Mesenchymal stem cell (in vitro differentiated cells and primary cell): ENCODE data around the gene NMUR2. TPM values are rescaled to one million over a fixed set of nuclear protein-coding genes. Genes with fewer than 3 reads are reported as not detected.

Source experiments
- DNase-seq: peaks from one replicate; pipeline ENCODE4 v3.0.0-alpha.2; 2013
- H2AFZ ChIP-seq: one replicate; pipeline ENCODE4 v1.6.1; 2013; ENCODE audit warnings: low read depth, mild to moderate bottlenecking, control low read depth, inconsistent platforms, low read length, moderate library complexity
- H2AK5ac ChIP-seq: 2 replicates; pipeline ENCODE4 v1.6.1; 2013; ENCODE audit warnings: low read length, moderate library complexity, mild to moderate bottlenecking, inconsistent platforms; ENCODE audit not compliant: severe bottlenecking
- H2BK120ac ChIP-seq: one replicate; pipeline ENCODE4 v1.6.1; 2013; ENCODE audit warnings: low read depth, mild to moderate bottlenecking, inconsistent platforms, low read length, moderate library complexity
- H2BK12ac ChIP-seq, 2 experiments: one replicate each; pipeline ENCODE4 v1.6.1; 2013; ENCODE audit warnings: inconsistent platforms in 2 of 2, low read length in 2 of 2, mild to moderate bottlenecking in 2 of 2, moderate library complexity in 2 of 2, control low read depth in 1 of 2
- H2BK15ac ChIP-seq: one replicate; pipeline ENCODE4 v1.6.1; 2013; ENCODE audit warnings: mild to moderate bottlenecking, low read depth, inconsistent platforms; ENCODE audit not compliant: poor library complexity, severe bottlenecking
- H2BK5ac ChIP-seq: 2 replicates; pipeline ENCODE4 v1.6.1; 2013; ENCODE audit warnings: low read depth, mild to moderate bottlenecking, low read length, control low read depth, inconsistent platforms; ENCODE audit not compliant: poor library complexity, severe bottlenecking
- H3K14ac ChIP-seq, 2 experiments: one replicate each; pipeline ENCODE4 v1.6.1; 2013; ENCODE audit warnings: inconsistent platforms in 2 of 2, low read length in 2 of 2, control low read depth in 1 of 2, mild to moderate bottlenecking in 1 of 2, moderate library complexity in 1 of 2
- H3K18ac ChIP-seq, 2 experiments: one replicate each; pipeline ENCODE4 v1.6.1; 2013; ENCODE audit warnings: inconsistent platforms in 2 of 2, low read length in 2 of 2, control low read depth in 1 of 2, low read depth in 1 of 2, mild to moderate bottlenecking in 1 of 2
- H3K23ac ChIP-seq, 2 experiments: one replicate each; pipeline ENCODE4 v1.6.1; 2013; ENCODE audit warnings: inconsistent platforms in 2 of 2, low read length in 2 of 2, mild to moderate bottlenecking in 2 of 2, moderate library complexity in 2 of 2, control low read depth in 1 of 2
- H3K27ac ChIP-seq: 2 replicates; pipeline ENCODE4 v1.5.1; 2013; ENCODE audit warnings: mild to moderate bottlenecking, moderate library complexity, low read length, control low read depth, inconsistent platforms; ENCODE audit not compliant: poor library complexity, severe bottlenecking
- H3K27me3 ChIP-seq, 2 experiments: 2 replicates each; pipeline versions ENCODE4 v1.6.1 to v1.7.0; 2013; ENCODE audit warnings: low read length in 2 of 2, mild to moderate bottlenecking in 2 of 2, moderate library complexity in 2 of 2, control low read depth in 1 of 2, inconsistent platforms in 1 of 2; ENCODE audit not compliant: control insufficient read depth in 1 of 2, insufficient read depth in 1 of 2
- H3K36me3 ChIP-seq, 2 experiments: 2 replicates each; pipeline versions ENCODE4 v1.6.1 to v1.7.0; 2013; ENCODE audit warnings: low read length in 2 of 2, control low read depth in 1 of 2, inconsistent platforms in 1 of 2, low read depth in 1 of 2, mild to moderate bottlenecking in 1 of 2; ENCODE audit not compliant: insufficient read depth in 2 of 2, control insufficient read depth in 1 of 2
- H3K4ac ChIP-seq, 2 experiments: one replicate each; pipeline ENCODE4 v1.6.1; 2013; ENCODE audit warnings: inconsistent platforms in 2 of 2, low read length in 2 of 2, mild to moderate bottlenecking in 2 of 2, moderate library complexity in 2 of 2, control low read depth in 1 of 2, low read depth in 1 of 2
- H3K4me1 ChIP-seq: 2 replicates; pipeline ENCODE4 v1.6.1; 2013; ENCODE audit warnings: low read depth, low read length, control low read depth; ENCODE audit not compliant: control insufficient read depth, insufficient read depth
- H3K4me2 ChIP-seq: 2 replicates; pipeline ENCODE4 v1.6.1; 2013; ENCODE audit warnings: low read length, mild to moderate bottlenecking, inconsistent platforms; ENCODE audit not compliant: poor library complexity, severe bottlenecking
- H3K4me3 ChIP-seq, 2 experiments: 2 replicates each; pipeline versions ENCODE4 v1.5.1 to v1.7.0; 2013; ENCODE audit warnings: low read length in 2 of 2, mild to moderate bottlenecking in 2 of 2, control low read depth in 1 of 2, low read depth in 1 of 2; ENCODE audit not compliant: insufficient read depth in 1 of 2
- H3K79me1 ChIP-seq: replicated peaks from 2 replicates; pipeline ENCODE4 v1.6.1; 2013; ENCODE audit warnings: mild to moderate bottlenecking, control low read depth, low read length, inconsistent platforms; ENCODE audit not compliant: poor library complexity, severe bottlenecking
- H3K9ac ChIP-seq: 2 replicates; pipeline ENCODE4 v1.7.0; 2013; ENCODE audit warnings: mild to moderate bottlenecking, low read length, moderate library complexity
- H3K9me3 ChIP-seq: 2 replicates; pipeline ENCODE4 v1.7.0; 2013; ENCODE audit warnings: mild to moderate bottlenecking, low read length; ENCODE audit not compliant: control insufficient read depth
- H4K8ac ChIP-seq: one replicate; pipeline ENCODE4 v1.6.1; 2013; ENCODE audit warnings: inconsistent platforms, mild to moderate bottlenecking, low read length, moderate library complexity
- H4K91ac ChIP-seq: one replicate; pipeline ENCODE4 v1.6.1; 2013; ENCODE audit warnings: mild to moderate bottlenecking, low read length, inconsistent platforms
- WGBS: methylation state at CpG from one replicate; pipeline ENCODE4 v1.1.7; 2013; ENCODE audit warnings: mixed read lengths; 5-methylcytosine and 5-hydroxymethylcytosine counted together
- polyA plus RNA-seq, 2 experiments: library from polyadenylated mRNA; stranded (reverse); fragments of 200-250 nt; gene quantifications; one replicate each; pipeline ENCODE4 v1.2.3, GENCODE V29; 2013

The NMUR2 gene, protein sequence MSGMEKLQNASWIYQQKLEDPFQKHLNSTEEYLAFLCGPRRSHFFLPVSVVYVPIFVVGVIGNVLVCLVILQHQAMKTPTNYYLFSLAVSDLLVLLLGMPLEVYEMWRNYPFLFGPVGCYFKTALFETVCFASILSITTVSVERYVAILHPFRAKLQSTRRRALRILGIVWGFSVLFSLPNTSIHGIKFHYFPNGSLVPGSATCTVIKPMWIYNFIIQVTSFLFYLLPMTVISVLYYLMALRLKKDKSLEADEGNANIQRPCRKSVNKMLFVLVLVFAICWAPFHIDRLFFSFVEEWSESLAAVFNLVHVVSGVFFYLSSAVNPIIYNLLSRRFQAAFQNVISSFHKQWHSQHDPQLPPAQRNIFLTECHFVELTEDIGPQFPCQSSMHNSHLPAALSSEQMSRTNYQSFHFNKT
- not detected for polyA plus RNA-seq (2013, experiment 1 of 2)
- not detected for polyA plus RNA-seq (2013, experiment 2 of 2)

DNA sequence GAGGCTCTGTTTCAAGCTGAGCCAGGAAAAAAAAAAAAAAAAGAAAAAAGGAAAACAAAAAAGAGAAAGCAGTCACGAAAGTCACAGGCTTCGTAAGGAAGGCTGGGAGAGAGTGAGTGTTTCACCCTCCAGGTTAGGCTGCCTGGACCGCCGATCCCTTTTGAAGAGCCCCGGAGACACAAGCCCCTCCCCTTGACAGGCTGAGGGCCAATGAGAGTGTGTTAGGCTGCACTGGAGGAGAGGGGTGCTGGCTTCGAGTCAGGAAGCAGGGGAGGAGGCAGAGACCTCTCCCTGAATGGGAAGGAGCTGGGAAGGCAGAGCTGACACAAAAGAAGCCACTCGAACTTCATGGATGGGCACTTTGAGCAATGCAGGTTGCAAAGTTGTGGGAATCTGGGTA, at the start of gene NMUR2:
Gene NMUR2, minus strand, starts transcription at position 135 of the 400 bp plus-strand sequence. CDS start 166 bp downstream, outside the sequence.
- H3K4ac ChIP-seq = no peak within 1 kb of the TSS
- no peaks in the 10 kb centered on the region for H3K79me1 ChIP-seq
- no peak within 1 kb of the TSS for H3K23ac ChIP-seq
- DNase-seq = no peak
- H2BK5ac ChIP-seq = no peak within 1 kb of the TSS
- H3K27me3 ChIP-seq = peaks cover 0 to 4% of the 10 kb centered on the region in 2 experiments
- no peaks in the 10 kb centered on the region for H3K36me3 ChIP-seq
- H2BK120ac ChIP-seq = no peak within 1 kb of the TSS
- no peak within 1 kb of the TSS for H2AK5ac ChIP-seq
- no peak within 1 kb of the TSS for H3K4me3 ChIP-seq
- H3K9ac ChIP-seq = no peak within 1 kb of the TSS
- H3K9me3 ChIP-seq = no peaks in the 10 kb centered on the region
- H3K27ac ChIP-seq = no peak within 1 kb of the TSS
- no peak within 1 kb of the TSS for H2AFZ ChIP-seq
- H3K18ac ChIP-seq = no peak within 1 kb of the TSS
- no peak within 1 kb of the TSS for H2BK12ac ChIP-seq
- peak within 1 kb of the TSS; percentile 27 for H4K91ac ChIP-seq
- WGBS = 22% methylated on average over 7 of the region's 7 CpGs
- H4K8ac ChIP-seq = no peak within 1 kb of the TSS
- H3K4me2 ChIP-seq = peak within 1 kb of the TSS; percentile 29
- H3K14ac ChIP-seq = no peak within 1 kb of the TSS
- H2BK15ac ChIP-seq = no peak within 1 kb of the TSS
- H3K4me1 ChIP-seq = no peaks in the 10 kb centered on the region

GRCh38 chr5:152443935-152444334, 38.9 kb upstream of the NMUR2 start:
- Histone ChIP-seq H2BK5ac (no peak overlapping the region), H3K27ac (no peak overlapping the region), H3K79me1 (no peaks in the 10 kb centered on the region), H2BK120ac (no peak overlapping the region), H3K18ac (no peak overlapping the region), H2AK5ac (no peak overlapping the region), H3K4me3 (no peak overlapping the region), H3K9ac (no peak overlapping the region), H4K8ac (no peak overlapping the region), H3K23ac (no peak overlapping the region), H2BK12ac (no peak overlapping the region), H2BK15ac (no peak overlapping the region), H3K36me3 (no peaks in the 10 kb centered on the region), H4K91ac (no peak overlapping the region), H3K14ac (no peak overlapping the region), H3K27me3 (no peaks in the 10 kb centered on the region), H2AFZ (no peak overlapping the region), H3K4ac (no peak overlapping the region), H3K4me1 (no peaks in the 10 kb centered on the region), H3K9me3 (no peaks in the 10 kb centered on the region), H3K4me2 (no peak overlapping the region)
- no peak for DNase-seq
- WGBS = no CpG with 5 or more reads among the region's 2 CpGs

- no peaks in the 10 kb centered on the region for H3K36me3 ChIP-seq
- H4K91ac ChIP-seq = no peak overlapping the region
- WGBS = 37% methylated on average over 3 of the region's 3 CpGs
- DNase-seq = no peak
- H3K18ac ChIP-seq = no peak overlapping the region
- no peak overlapping the region for H3K4ac ChIP-seq
- no peak overlapping the region for H2BK15ac ChIP-seq
- no peak overlapping the region for H3K23ac ChIP-seq
- no peaks in the 10 kb centered on the region for H3K9me3 ChIP-seq
- H2AFZ ChIP-seq = no peak overlapping the region
- no peaks in the 10 kb centered on the region for H3K27me3 ChIP-seq
- no peak overlapping the region for H4K8ac ChIP-seq
- no peak overlapping the region for H2BK12ac ChIP-seq
- no peaks in the 10 kb centered on the region for H3K4me1 ChIP-seq
- H2BK120ac ChIP-seq = no peak overlapping the region
- no peak overlapping the region for H2BK5ac ChIP-seq
- no peaks in the 10 kb centered on the region for H3K79me1 ChIP-seq
- no peak overlapping the region for H3K9ac ChIP-seq
- no peak overlapping the region for H3K4me3 ChIP-seq
- H3K27ac ChIP-seq = no peak overlapping the region
- no peak overlapping the region for H3K14ac ChIP-seq
- H2AK5ac ChIP-seq = no peak overlapping the region
- H3K4me2 ChIP-seq = no peak overlapping the region
Observed at GRCh38 chr5:152439791-152440190, 34.7 kb upstream of the NMUR2 start.

- Histone ChIP-seq H2BK5ac (no peak overlapping the region), H3K4me3 (no peak overlapping the region), H4K8ac (no peak overlapping the region), H2BK120ac (no peak overlapping the region), H3K14ac (no peak overlapping the region), H2AFZ (no peak overlapping the region), H3K36me3 (no peaks in the 10 kb centered on the region), H3K4me1 (no peaks in the 10 kb centered on the region), H2AK5ac (no peak overlapping the region), H3K18ac (no peak overlapping the region), H3K79me1 (no peaks in the 10 kb centered on the region), H3K27me3 (no peaks in the 10 kb centered on the region), H3K9ac (no peak overlapping the region), H4K91ac (no peak overlapping the region), H3K4me2 (no peak overlapping the region), H3K9me3 (no peaks in the 10 kb centered on the region), H3K23ac (no peak overlapping the region), H3K4ac (no peak overlapping the region), H3K27ac (no peak overlapping the region), H2BK12ac (no peak overlapping the region), H2BK15ac (no peak overlapping the region)
- no peak for DNase-seq
- WGBS = 42% methylated on average over 3 of the region's 3 CpGs
Observed at GRCh38 chr5:152437866-152438265, 32.8 kb upstream of the NMUR2 start.
